Measurements from ENCODE around the gene BET1. TPM values are rescaled to one million over a fixed set of nuclear protein-coding genes. Genes with fewer than 3 reads are reported as not detected.

The BET1 gene
- total and polyA plus RNA-seq, 2 of the 8 experiments (the other 6 are each of a cell fraction or from before 2014, with no cell fraction given) = 20.6 to 31.7 TPM

DNA sequence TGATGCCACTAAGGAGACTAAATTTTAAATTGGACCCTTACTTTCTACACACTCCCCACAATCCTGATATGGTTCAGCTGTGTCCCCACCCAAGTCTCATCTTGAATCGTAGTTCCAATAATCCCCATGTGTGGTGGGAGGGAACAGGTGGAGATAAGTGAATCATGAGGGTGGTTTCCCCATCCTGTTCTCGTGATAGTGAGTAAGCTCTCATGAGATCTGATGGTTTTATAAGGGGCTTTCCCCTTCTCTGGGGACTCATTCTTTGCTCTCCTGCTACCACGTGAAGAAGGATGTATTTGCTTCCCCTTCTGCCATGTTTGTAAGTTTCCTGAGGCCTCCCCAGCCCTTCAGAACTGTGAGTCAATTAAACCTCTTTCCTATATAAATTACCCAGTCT, 18.4 kb upstream of the BET1 start (continued):
- TF ChIP-seq, protein P1, sequence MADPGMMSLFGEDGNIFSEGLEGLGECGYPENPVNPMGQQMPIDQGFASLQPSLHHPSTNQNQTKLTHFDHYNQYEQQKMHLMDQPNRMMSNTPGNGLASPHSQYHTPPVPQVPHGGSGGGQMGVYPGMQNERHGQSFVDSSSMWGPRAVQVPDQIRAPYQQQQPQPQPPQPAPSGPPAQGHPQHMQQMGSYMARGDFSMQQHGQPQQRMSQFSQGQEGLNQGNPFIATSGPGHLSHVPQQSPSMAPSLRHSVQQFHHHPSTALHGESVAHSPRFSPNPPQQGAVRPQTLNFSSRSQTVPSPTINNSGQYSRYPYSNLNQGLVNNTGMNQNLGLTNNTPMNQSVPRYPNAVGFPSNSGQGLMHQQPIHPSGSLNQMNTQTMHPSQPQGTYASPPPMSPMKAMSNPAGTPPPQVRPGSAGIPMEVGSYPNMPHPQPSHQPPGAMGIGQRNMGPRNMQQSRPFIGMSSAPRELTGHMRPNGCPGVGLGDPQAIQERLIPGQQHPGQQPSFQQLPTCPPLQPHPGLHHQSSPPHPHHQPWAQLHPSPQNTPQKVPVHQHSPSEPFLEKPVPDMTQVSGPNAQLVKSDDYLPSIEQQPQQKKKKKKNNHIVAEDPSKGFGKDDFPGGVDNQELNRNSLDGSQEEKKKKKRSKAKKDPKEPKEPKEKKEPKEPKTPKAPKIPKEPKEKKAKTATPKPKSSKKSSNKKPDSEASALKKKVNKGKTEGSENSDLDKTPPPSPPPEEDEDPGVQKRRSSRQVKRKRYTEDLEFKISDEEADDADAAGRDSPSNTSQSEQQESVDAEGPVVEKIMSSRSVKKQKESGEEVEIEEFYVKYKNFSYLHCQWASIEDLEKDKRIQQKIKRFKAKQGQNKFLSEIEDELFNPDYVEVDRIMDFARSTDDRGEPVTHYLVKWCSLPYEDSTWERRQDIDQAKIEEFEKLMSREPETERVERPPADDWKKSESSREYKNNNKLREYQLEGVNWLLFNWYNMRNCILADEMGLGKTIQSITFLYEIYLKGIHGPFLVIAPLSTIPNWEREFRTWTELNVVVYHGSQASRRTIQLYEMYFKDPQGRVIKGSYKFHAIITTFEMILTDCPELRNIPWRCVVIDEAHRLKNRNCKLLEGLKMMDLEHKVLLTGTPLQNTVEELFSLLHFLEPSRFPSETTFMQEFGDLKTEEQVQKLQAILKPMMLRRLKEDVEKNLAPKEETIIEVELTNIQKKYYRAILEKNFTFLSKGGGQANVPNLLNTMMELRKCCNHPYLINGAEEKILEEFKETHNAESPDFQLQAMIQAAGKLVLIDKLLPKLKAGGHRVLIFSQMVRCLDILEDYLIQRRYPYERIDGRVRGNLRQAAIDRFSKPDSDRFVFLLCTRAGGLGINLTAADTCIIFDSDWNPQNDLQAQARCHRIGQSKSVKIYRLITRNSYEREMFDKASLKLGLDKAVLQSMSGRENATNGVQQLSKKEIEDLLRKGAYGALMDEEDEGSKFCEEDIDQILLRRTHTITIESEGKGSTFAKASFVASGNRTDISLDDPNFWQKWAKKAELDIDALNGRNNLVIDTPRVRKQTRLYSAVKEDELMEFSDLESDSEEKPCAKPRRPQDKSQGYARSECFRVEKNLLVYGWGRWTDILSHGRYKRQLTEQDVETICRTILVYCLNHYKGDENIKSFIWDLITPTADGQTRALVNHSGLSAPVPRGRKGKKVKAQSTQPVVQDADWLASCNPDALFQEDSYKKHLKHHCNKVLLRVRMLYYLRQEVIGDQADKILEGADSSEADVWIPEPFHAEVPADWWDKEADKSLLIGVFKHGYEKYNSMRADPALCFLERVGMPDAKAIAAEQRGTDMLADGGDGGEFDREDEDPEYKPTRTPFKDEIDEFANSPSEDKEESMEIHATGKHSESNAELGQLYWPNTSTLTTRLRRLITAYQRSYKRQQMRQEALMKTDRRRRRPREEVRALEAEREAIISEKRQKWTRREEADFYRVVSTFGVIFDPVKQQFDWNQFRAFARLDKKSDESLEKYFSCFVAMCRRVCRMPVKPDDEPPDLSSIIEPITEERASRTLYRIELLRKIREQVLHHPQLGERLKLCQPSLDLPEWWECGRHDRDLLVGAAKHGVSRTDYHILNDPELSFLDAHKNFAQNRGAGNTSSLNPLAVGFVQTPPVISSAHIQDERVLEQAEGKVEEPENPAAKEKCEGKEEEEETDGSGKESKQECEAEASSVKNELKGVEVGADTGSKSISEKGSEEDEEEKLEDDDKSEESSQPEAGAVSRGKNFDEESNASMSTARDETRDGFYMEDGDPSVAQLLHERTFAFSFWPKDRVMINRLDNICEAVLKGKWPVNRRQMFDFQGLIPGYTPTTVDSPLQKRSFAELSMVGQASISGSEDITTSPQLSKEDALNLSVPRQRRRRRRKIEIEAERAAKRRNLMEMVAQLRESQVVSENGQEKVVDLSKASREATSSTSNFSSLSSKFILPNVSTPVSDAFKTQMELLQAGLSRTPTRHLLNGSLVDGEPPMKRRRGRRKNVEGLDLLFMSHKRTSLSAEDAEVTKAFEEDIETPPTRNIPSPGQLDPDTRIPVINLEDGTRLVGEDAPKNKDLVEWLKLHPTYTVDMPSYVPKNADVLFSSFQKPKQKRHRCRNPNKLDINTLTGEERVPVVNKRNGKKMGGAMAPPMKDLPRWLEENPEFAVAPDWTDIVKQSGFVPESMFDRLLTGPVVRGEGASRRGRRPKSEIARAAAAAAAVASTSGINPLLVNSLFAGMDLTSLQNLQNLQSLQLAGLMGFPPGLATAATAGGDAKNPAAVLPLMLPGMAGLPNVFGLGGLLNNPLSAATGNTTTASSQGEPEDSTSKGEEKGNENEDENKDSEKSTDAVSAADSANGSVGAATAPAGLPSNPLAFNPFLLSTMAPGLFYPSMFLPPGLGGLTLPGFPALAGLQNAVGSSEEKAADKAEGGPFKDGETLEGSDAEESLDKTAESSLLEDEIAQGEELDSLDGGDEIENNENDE (IDR thresholded peaks at IDR 0.05; ENCODE audit: insufficient replicate concordance, low read length) = no peak
- TF ChIP-seq SAP30 (IDR thresholded peaks at IDR 0.05; ENCODE audit: insufficient read depth, insufficient replicate concordance, low read length) (no peak), SRF (IDR thresholded peaks at IDR 0.05; ENCODE audit: low read depth, low read length) (no peak), SUZ12 (IDR thresholded peaks at IDR 0.05; ENCODE audit: low read length) (no peak)
